22Rv1 (cell line): Measurements from ENCODE around the gene PWWP2B.

Experiments used
- CTCF ChIP-seq: fragments of 450-650 bp; IDR thresholded peaks from 2 replicates; pipeline ENCODE4 v1.5.1; 2017; ENCODE audit warnings: mild to moderate bottlenecking
- ZFX ChIP-seq: fragments of 450-650 bp; IDR thresholded peaks from 2 replicates; pipeline ENCODE4 v1.6.1; 2017; ENCODE audit warnings: antibody characterized with exemption, borderline replicate concordance

DNA sequence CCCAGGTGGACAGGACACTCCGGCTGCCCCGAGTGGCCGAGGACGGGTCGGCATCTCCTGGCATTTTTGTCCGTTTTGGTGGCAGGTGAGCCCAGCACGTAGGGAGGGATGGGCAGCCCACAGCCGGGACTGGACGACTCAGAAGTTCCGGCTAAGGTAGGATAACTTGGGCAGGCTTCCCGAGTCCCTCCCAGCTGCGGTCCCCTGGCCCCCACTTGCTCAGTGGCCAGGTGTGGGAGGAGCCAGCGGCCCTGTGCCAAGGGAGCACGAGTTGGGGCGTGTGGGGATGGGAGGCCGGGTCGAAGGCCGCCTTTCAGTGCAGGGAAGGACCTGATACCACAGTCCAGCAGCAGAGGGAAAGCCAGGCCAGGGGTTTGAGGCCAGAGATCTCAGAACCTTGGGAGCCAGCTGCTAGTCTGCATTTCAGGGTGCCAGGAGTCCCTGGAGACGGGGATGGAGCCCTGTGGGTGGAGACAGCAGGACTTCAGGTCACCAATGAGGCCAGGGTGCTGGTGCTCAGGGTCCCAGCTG, 58.5 kb downstream of the PWWP2B start:
- no peak for TF ChIP-seq ZFX
- no peak for TF ChIP-seq CTCF
